Measurements from ENCODE around the gene PCMTD2. TPM values are rescaled to one million over a fixed set of nuclear protein-coding genes. Genes with fewer than 3 reads are reported as not detected.

Gene PCMTD2
- total and polyA plus RNA-seq, 2 of the 13 experiments (the other 11 are each of a cell fraction or from before 2014, with no cell fraction given) = 47.0 to 76.9 TPM

GRCh38 chr20:64255361-64256281 lies at the start of gene PCMTD2 (continued):
- TF ChIP-seq ZHX2 (IDR thresholded peaks at IDR 0.05; ENCODE audit: low read depth) (peak; percentile 76; the same call in 1 of the 2 replicates), ZHX2 (CRISPR knock-in tag; IDR thresholded peaks at IDR 0.05; ENCODE audit: borderline replicate concordance) (peak; percentile 19; the same call in 1 of the 2 replicates), ZNF550 (CRISPR knock-in tag; IDR thresholded peaks at IDR 0.05; ENCODE audit: borderline replicate concordance) (peak; percentile 90; the same call in 1 of the 2 replicates), ARNT2 (CRISPR knock-in tag; IDR thresholded peaks at IDR 0.05; ENCODE audit: low read depth) (peak; percentile 91), GMEB2 (CRISPR knock-in tag; IDR thresholded peaks at IDR 0.05; ENCODE audit: low read depth) (no peak), BRD4 (CRISPR knock-in tag; IDR thresholded peaks at IDR 0.05) (peak; percentile 87; the same call in 1 of the 2 replicates), ARHGAP35 (CRISPR knock-in tag; IDR thresholded peaks at IDR 0.05; ENCODE audit: borderline replicate concordance) (peak; percentile 52), ZNF639 (CRISPR knock-in tag; conservative IDR thresholded peaks at IDR 0.05) (peak; percentile 63), DMTF1 (CRISPR knock-in tag; IDR thresholded peaks at IDR 0.05) (no peak), PHF8 (CRISPR knock-in tag; IDR thresholded peaks at IDR 0.05) (peak; percentile 98), ZNF572 (CRISPR knock-in tag; IDR thresholded peaks at IDR 0.05) (no peak), NFYB (CRISPR knock-in tag; IDR thresholded peaks at IDR 0.05) (peak; percentile 18; the same call in 1 of the 2 replicates), ZNF749 (CRISPR knock-in tag; IDR thresholded peaks at IDR 0.05; ENCODE audit: borderline replicate concordance) (peak; percentile 64; the same call in 1 of the 2 replicates)
